Type B pancreatic cell (in vitro differentiated cells): Measurements from ENCODE around the gene FBXO48. TPM values are rescaled to one million over a fixed set of nuclear protein-coding genes. Genes with fewer than 3 reads are reported as not detected.
"Not testable (repeated sequence)": the region's sequence is repeated elsewhere in the genome, so short reads cannot be mapped to it uniquely, and the experiment has no call there.

Experiments used
- DNase-seq: peaks from one replicate; pipeline ENCODE4 v3.0.0; 2021; ENCODE audit warnings: mixed read lengths; ENCODE audit not compliant: unreplicated experiment; ENCODE audit errors: extremely low spot score
- H3K27ac Mint-ChIP-seq: 2 replicates; pipeline ENCODE4 v1.8.0; 2021; ENCODE audit warnings: mild to moderate bottlenecking, mixed read lengths
- H3K27me3 Mint-ChIP-seq: 2 replicates; pipeline ENCODE4 v1.8.0; 2021; ENCODE audit warnings: mixed read lengths
- H3K36me3 Mint-ChIP-seq: 2 replicates; pipeline ENCODE4 v1.8.0; 2021; ENCODE audit warnings: mixed read lengths
- H3K4me1 Mint-ChIP-seq: one replicate; pipeline ENCODE4 v1.8.0; 2021; ENCODE audit warnings: mixed read lengths; ENCODE audit not compliant: unreplicated experiment
- H3K4me3 Mint-ChIP-seq: 2 replicates; pipeline ENCODE4 v1.8.0; 2021; ENCODE audit warnings: mild to moderate bottlenecking, mixed read lengths
- H3K9me3 Mint-ChIP-seq: 2 replicates; pipeline ENCODE4 v1.8.0; 2021; ENCODE audit warnings: mixed read lengths
- CTCF ChIP-seq: fragments of 200-600 bp; sonication (generic); conservative IDR thresholded peaks from 2 replicates; pipeline ENCODE4 v1.5.0; 2021; ENCODE audit warnings: antibody characterized with exemption, mild to moderate bottlenecking
- total RNA-seq: library from RNA; stranded (reverse); gene quantifications from 2 replicates; pipeline ENCODE4 v1.2.1, GENCODE V29; 2021; ENCODE audit warnings: low replicate concordance

The FBXO48 gene
- total RNA-seq, 1 donor from 2014 or later: 2.0 TPM

GRCh38 chr2:68489282-68489681 lies 22.2 kb upstream of the FBXO48 start:
- DNase-seq: no peak
- no peak overlapping the region for H3K4me3 Mint-ChIP-seq
- H3K9me3 Mint-ChIP-seq: no peaks in the 10 kb centered on the region
- peaks cover 4% of the 10 kb centered on the region for H3K4me1 Mint-ChIP-seq
- TF ChIP-seq CTCF: no peak
- no peaks in the 10 kb centered on the region for H3K27me3 Mint-ChIP-seq
- H3K27ac Mint-ChIP-seq: no peak overlapping the region
- H3K36me3 Mint-ChIP-seq: no peaks in the 10 kb centered on the region

- not testable (repeated sequence) for H3K4me3 Mint-ChIP-seq, H3K9me3 Mint-ChIP-seq, H3K4me1 Mint-ChIP-seq, H3K27me3 Mint-ChIP-seq, H3K27ac Mint-ChIP-seq, H3K36me3 Mint-ChIP-seq, DNase-seq
Observed at GRCh38 chr2:68488605-68489004, 21.5 kb upstream of the FBXO48 start.

GRCh38 chr2:68487773-68488355 lies 20.8 kb upstream of the FBXO48 start:
- Mint-ChIP-seq H3K27me3 (no peaks in the 10 kb centered on the region), H3K4me3 (no peak overlapping the region), H3K4me1 (peaks cover 4% of the 10 kb centered on the region), H3K9me3 (no peaks in the 10 kb centered on the region), H3K36me3 (no peaks in the 10 kb centered on the region), H3K27ac (no peak overlapping the region)
- peak; percentile 75 for TF ChIP-seq CTCF
- DNase-seq: no peak

- Mint-ChIP-seq H3K9me3 (no peaks in the 10 kb centered on the region), H3K27ac (no peak overlapping the region), H3K4me1 (peaks cover 4% of the 10 kb centered on the region), H3K27me3 (no peaks in the 10 kb centered on the region), H3K4me3 (no peak overlapping the region), H3K36me3 (no peaks in the 10 kb centered on the region)
- no peak for DNase-seq
- no peak for TF ChIP-seq CTCF
Observed at GRCh38 chr2:68483011-68483410, 15.9 kb upstream of the FBXO48 start.

GRCh38 chr2:68482296-68482820 lies 15.3 kb upstream of the FBXO48 start:
- Mint-ChIP-seq H3K9me3 (no peaks in the 10 kb centered on the region), H3K4me3 (no peak overlapping the region), H3K27ac (no peak overlapping the region), H3K4me1 (no peaks in the 10 kb centered on the region), H3K36me3 (no peaks in the 10 kb centered on the region), H3K27me3 (no peaks in the 10 kb centered on the region)
- no peak for DNase-seq
- no peak for TF ChIP-seq CTCF

GRCh38 chr2:68478688-68479087 lies 11.6 kb upstream of the FBXO48 start:
- TF ChIP-seq CTCF: no peak
- H3K27ac Mint-ChIP-seq: no peak overlapping the region
- no peaks in the 10 kb centered on the region for H3K36me3 Mint-ChIP-seq
- no peaks in the 10 kb centered on the region for H3K9me3 Mint-ChIP-seq
- DNase-seq: no peak
- no peak overlapping the region for H3K4me3 Mint-ChIP-seq
- no peaks in the 10 kb centered on the region for H3K4me1 Mint-ChIP-seq
- no peaks in the 10 kb centered on the region for H3K27me3 Mint-ChIP-seq
